ENCODE data around the gene EPHA10.
A peak's percentile ranks its signal among the peaks of the same experiment; 100 is the strongest.

Gene EPHA10

GRCh38 chr1:37692078-37692833 is 72.7 kb downstream of the EPHA10 start, which contains the start of gene CDCA8 (continued):
- TF ChIP-seq ZNF423 (tag by site-specific recombination; IDR thresholded peaks at IDR 0.05): no peak
- TF ChIP-seq, protein P1, sequence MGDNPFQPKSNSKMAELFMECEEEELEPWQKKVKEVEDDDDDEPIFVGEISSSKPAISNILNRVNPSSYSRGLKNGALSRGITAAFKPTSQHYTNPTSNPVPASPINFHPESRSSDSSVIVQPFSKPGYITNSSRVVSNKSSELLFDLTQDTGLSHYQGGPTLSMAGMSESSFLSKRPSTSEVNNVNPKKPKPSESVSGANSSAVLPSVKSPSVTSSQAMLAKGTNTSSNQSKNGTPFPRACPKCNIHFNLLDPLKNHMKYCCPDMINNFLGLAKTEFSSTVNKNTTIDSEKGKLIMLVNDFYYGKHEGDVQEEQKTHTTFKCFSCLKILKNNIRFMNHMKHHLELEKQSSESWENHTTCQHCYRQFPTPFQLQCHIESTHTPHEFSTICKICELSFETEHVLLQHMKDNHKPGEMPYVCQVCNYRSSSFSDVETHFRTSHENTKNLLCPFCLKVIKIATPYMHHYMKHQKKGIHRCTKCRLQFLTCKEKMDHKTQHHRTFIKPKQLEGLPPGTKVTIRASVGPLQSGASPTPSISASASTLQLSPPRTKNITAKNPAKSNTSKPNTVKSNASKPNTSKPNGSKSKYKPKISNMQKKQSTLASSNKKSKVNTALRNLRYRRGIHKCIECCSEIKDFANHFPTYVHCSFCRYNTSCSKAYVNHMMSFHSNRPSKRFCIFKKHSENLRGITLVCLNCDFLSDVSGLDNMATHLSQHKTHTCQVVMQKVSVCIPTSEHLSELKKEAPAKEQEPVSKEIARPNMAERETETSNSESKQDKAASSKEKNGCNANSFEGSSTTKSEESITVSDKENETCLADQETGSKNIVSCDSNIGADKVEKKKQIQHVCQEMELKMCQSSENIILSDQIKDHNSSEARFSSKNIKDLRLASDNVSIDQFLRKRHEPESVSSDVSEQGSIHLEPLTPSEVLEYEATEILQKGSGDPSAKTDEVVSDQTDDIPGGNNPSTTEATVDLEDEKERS (tag by site-specific recombination; IDR thresholded peaks at IDR 0.05): 0 out of 2 replicates have a peak, but pooled peaks have one; percentile 31
- no peak for TF ChIP-seq ZNF169 (tag by site-specific recombination; IDR thresholded peaks at IDR 0.05)
- TF ChIP-seq ZBTB20 (tag by site-specific recombination; IDR thresholded peaks at IDR 0.05): 0 out of 2 replicates have a peak, but pooled peaks have one; percentile 32
- no peak for TF ChIP-seq HOXA7 (CRISPR knock-in tag; IDR thresholded peaks at IDR 0.05; ENCODE audit: borderline replicate concordance)
- TF ChIP-seq ZNF391 (tag by site-specific recombination; IDR thresholded peaks at IDR 0.05; ENCODE audit: borderline replicate concordance, low read depth): 0 out of 2 replicates have a peak, but pooled peaks have one; percentile 17
- TF ChIP-seq ZSCAN23 (tag by site-specific recombination; IDR thresholded peaks at IDR 0.05): no peak
- no peak for TF ChIP-seq ZNF571 (tag by site-specific recombination; IDR thresholded peaks at IDR 0.05)
- TF ChIP-seq ZNF350 (tag by site-specific recombination; IDR thresholded peaks at IDR 0.05): no peak
- peak; percentile 16; the same call in 1 of the 2 replicates for TF ChIP-seq ZFP69B (tag by site-specific recombination; IDR thresholded peaks at IDR 0.05)
- TF ChIP-seq YY1 (tag by site-specific recombination; IDR thresholded peaks at IDR 0.05): no peak
- TF ChIP-seq ZBTB1 (tag by site-specific recombination; IDR thresholded peaks at IDR 0.05): no peak
- peak; percentile 35; the same call in 1 of the 2 replicates for TF ChIP-seq ZIC2 (tag by site-specific recombination; IDR thresholded peaks at IDR 0.05)
- no peak for TF ChIP-seq ZNF23 (tag by site-specific recombination; IDR thresholded peaks at IDR 0.05; ENCODE audit: borderline replicate concordance)
- no peak for TF ChIP-seq GLI2 (tag by site-specific recombination; IDR thresholded peaks at IDR 0.05; ENCODE audit: borderline replicate concordance, low read depth)
- no peak for TF ChIP-seq SALL2 (tag by site-specific recombination; IDR thresholded peaks at IDR 0.05; ENCODE audit: borderline replicate concordance)
- no peak for TF ChIP-seq ZNF37A (tag by site-specific recombination; IDR thresholded peaks at IDR 0.05)
- TF ChIP-seq TSHZ1 (tag by site-specific recombination; IDR thresholded peaks at IDR 0.05; ENCODE audit: borderline replicate concordance): no peak
- TF ChIP-seq ZNF621 (tag by site-specific recombination; IDR thresholded peaks at IDR 0.05): no peak
- TF ChIP-seq ZNF138 (tag by site-specific recombination; IDR thresholded peaks at IDR 0.05; ENCODE audit: borderline replicate concordance): no peak
- TF ChIP-seq HOXC10 (CRISPR knock-in tag; IDR thresholded peaks at IDR 0.05): 0 out of 2 replicates have a peak, but pooled peaks have one; percentile 11
- TF ChIP-seq, protein P2, sequence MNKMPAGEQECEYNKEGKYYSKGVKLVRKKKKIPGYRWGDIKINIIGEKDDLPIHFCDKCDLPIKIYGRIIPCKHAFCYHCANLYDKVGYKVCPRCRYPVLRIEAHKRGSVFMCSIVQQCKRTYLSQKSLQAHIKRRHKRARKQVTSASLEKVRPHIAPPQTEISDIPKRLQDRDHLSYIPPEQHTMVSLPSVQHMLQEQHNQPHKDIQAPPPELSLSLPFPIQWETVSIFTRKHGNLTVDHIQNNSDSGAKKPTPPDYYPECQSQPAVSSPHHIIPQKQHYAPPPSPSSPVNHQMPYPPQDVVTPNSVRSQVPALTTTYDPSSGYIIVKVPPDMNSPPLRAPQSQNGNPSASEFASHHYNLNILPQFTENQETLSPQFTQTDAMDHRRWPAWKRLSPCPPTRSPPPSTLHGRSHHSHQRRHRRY (tag by site-specific recombination; IDR thresholded peaks at IDR 0.05): no peak
- TF ChIP-seq, protein P3, sequence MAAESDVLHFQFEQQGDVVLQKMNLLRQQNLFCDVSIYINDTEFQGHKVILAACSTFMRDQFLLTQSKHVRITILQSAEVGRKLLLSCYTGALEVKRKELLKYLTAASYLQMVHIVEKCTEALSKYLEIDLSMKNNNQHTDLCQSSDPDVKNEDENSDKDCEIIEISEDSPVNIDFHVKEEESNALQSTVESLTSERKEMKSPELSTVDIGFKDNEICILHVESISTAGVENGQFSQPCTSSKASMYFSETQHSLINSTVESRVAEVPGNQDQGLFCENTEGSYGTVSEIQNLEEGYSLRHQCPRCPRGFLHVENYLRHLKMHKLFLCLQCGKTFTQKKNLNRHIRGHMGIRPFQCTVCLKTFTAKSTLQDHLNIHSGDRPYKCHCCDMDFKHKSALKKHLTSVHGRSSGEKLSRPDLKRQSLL (tag by site-specific recombination; IDR thresholded peaks at IDR 0.05): peak; percentile 71
- TF ChIP-seq YY2 (tag by site-specific recombination; IDR thresholded peaks at IDR 0.05): no peak
- TF ChIP-seq ZSCAN18 (tag by site-specific recombination; IDR thresholded peaks at IDR 0.05): no peak
- no peak for TF ChIP-seq ZNF221 (tag by site-specific recombination; IDR thresholded peaks at IDR 0.05; ENCODE audit: borderline replicate concordance)
- TF ChIP-seq ZNF664 (tag by site-specific recombination; IDR thresholded peaks at IDR 0.05): no peak
- TF ChIP-seq KLF16 (tag by site-specific recombination; IDR thresholded peaks at IDR 0.05): no peak
- TF ChIP-seq BCL11B (tag by site-specific recombination; IDR thresholded peaks at IDR 0.05; ENCODE audit: low read depth): no peak; the same call in 1 of the 2 replicates
